Loucy (cell line): ENCODE data around the gene DAG1.
A peak's percentile ranks its signal among the peaks of the same experiment; 100 is the strongest.

Source experiments
- CTCF ChIP-seq: fragments of 200-600 bp; sonication (generic); conservative IDR thresholded peaks from 2 replicates; pipeline ENCODE4 v1.5.1; 2014; ENCODE audit warnings: mild to moderate bottlenecking, antibody characterized with exemption, low read length
- EZH2phosphoT487 ChIP-seq: fragments of 200-600 bp; IDR thresholded peaks from 2 replicates; pipeline ENCODE4 v1.6.1; 2018; ENCODE audit warnings: antibody characterized with exemption, mild to moderate bottlenecking, moderate library complexity, borderline replicate concordance

GRCh38 chr3:49539659-49540560 lies 69.8 kb downstream of the DAG1 start:
- TF ChIP-seq CTCF: peak; percentile 81
- no peak for TF ChIP-seq EZH2phosphoT487
